NT2/D1 (cell line): ENCODE measurements around the gene FZD8.

Experiments used
- DNase-seq: peaks from one replicate; pipeline ENCODE4 v3.0.0-alpha.2; 2011; ENCODE audit warnings: low read depth, low spot score
- H3K27me3 ChIP-seq: 2 replicates; pipeline ENCODE4 v1.6.0; 2011; ENCODE audit warnings: mild to moderate bottlenecking; ENCODE audit not compliant: insufficient read length, insufficient read depth
- H3K36me3 ChIP-seq: 2 replicates; pipeline ENCODE4 v1.6.1; 2011; ENCODE audit warnings: mild to moderate bottlenecking, low read length, mixed read lengths; ENCODE audit not compliant: insufficient read depth, insufficient read length
- H3K4me1 ChIP-seq: 2 replicates; pipeline ENCODE4 v1.5.1; 2011; ENCODE audit not compliant: insufficient read depth, insufficient read length
- H3K4me3 ChIP-seq: 2 replicates; pipeline ENCODE4 v1.5.1; 2011; ENCODE audit warnings: low read depth; ENCODE audit not compliant: insufficient read length
- H3K9ac ChIP-seq: 2 replicates; pipeline ENCODE4 v1.6.0; 2011; ENCODE audit warnings: low read depth; ENCODE audit not compliant: insufficient read length
- H3K9me3 ChIP-seq: 2 replicates; pipeline ENCODE4 v1.5.1; 2011; ENCODE audit warnings: mild to moderate bottlenecking, low read length; ENCODE audit not compliant: insufficient read depth
- SUZ12 ChIP-seq: IDR thresholded peaks from 2 replicates; pipeline ENCODE4 v1.6.1; 2011; ENCODE audit not compliant: insufficient read length, insufficient read depth; ENCODE audit errors: extremely low read depth
- YY1 ChIP-seq: IDR thresholded peaks from 2 replicates; pipeline ENCODE4 v1.6.1; 2011; ENCODE audit not compliant: insufficient read length, insufficient read depth
- ZNF274 ChIP-seq: IDR thresholded peaks from 2 replicates; pipeline ENCODE4 v1.6.1; 2011; ENCODE audit warnings: mild to moderate bottlenecking, low read depth, low read length

The FZD8 gene

DNA sequence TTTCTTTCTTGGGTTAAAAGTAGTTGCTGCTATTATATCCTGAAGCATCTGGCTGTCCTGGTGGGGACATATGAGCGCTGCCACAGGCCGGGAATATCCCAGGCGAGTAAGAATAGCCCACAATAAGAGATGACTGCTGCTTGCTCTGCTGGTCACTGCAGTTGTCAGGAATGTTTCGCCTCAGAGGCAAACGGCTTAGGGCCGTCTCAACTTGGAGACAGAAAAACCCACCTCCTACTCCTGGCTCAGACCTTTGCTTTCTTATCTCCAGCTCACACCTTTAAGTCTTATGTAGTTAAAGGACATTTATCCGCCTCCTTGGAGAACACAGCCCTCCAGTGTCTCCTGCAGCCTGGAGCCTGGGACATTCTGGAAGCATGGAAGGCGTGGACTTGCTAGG is 36.9 kb downstream of the FZD8 start, which contains the start of gene GJD4:
Gene GJD4, plus strand, starts transcription at position 151 of the 400 bp plus-strand sequence. Its CDS starts 227 bp downstream, at position 378.
- no peak for TF ChIP-seq YY1
- H3K4me3 ChIP-seq, result no peak within 1 kb of the TSS
- no peaks in the 10 kb centered on the region for H3K36me3 ChIP-seq
- H3K4me1 ChIP-seq, result peaks cover 2% of the 10 kb centered on the region
- no peaks in the 10 kb centered on the region for H3K9me3 ChIP-seq
- no peak for DNase-seq
- no peaks in the 10 kb centered on the region for H3K27me3 ChIP-seq
- H3K9ac ChIP-seq, result no peak within 1 kb of the TSS

DNA sequence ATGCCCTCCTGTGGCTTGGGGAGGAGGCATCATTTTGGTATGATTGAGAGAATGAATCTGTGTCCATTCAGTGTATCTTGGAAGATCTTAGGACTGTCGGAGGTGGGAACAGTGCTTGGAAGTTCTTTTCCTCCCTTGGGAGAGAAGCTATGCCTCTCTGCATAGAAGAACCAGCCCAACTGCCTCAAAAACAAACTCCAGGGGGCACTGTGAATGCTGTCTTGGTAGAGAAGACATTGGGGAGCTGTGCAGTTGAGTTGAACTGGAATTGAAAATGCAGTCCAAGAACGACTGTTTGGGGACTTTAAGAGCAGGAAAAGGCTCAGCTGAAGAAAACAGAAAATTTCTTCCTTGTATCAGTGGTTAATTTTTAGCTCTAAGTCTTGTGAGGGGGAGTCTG is 41.9 kb downstream of the FZD8 start:
- no peaks in the 10 kb centered on the region for H3K36me3 ChIP-seq
- no peak overlapping the region for H3K9ac ChIP-seq
- no peak for DNase-seq
- H3K4me1 ChIP-seq, result no peaks in the 10 kb centered on the region
- no peaks in the 10 kb centered on the region for H3K27me3 ChIP-seq
- TF ChIP-seq SUZ12, result no peak
- TF ChIP-seq YY1, result no peak
- TF ChIP-seq ZNF274, result no peak
- H3K9me3 ChIP-seq, result no peaks in the 10 kb centered on the region
- H3K4me3 ChIP-seq, result no peak overlapping the region

DNA sequence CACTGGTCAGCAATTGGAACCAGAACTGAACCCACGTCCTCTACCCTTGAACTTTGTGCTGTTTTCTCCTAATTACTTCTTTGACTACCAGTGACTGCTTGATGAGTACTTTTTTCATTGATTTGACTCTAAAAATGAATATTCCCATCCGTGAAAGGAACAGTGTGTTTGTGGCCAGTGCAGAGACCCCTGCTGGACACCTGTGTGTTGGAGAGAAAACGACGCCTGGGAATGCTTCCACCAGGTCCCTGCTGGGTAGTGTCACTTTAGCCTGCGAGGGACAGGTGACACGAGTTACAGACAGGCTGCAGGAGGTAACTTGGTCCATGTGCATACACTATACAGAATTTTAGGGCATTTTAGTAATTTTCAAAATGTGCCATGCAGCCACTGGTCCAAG is 43.7 kb downstream of the FZD8 start:
- Histone ChIP-seq H3K4me3 (no peak overlapping the region), H3K4me1 (peaks cover 8% of the 10 kb centered on the region), H3K27me3 (no peaks in the 10 kb centered on the region), H3K9me3 (no peaks in the 10 kb centered on the region), H3K9ac (no peak overlapping the region), H3K36me3 (no peaks in the 10 kb centered on the region)
- TF ChIP-seq YY1, result no peak
- TF ChIP-seq SUZ12, result no peak
- TF ChIP-seq ZNF274, result no peak
- DNase-seq, result no peak

DNA sequence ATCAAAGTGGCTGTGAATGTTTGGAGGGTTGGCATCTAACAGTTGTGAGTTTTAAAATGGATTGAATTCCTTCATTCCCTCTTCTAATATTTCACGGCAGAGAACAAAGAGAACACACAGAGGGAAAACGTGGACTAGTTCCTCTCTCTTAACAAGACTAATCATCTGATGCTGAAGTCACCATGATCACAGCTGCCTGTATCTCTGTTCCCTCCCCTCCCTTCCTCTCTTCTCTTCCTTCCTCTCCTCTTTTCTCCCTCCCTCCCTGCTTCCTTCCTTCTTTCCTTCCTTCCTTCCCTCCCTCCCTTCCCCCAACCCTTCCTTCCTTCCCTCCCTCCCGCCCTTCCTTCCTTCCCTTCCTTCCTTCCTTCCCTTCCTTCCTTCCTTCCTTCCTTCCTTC is 47.0 kb downstream of the FZD8 start:
- H3K36me3 ChIP-seq, result no peaks in the 10 kb centered on the region
- H3K27me3 ChIP-seq, result no peaks in the 10 kb centered on the region
- no peak overlapping the region for H3K4me3 ChIP-seq
- peaks cover 6% of the 10 kb centered on the region; the same call in 1 of the 2 replicates for H3K9me3 ChIP-seq
- TF ChIP-seq YY1 (no peak), SUZ12 (no peak), ZNF274 (no peak)
- H3K9ac ChIP-seq, result no peak overlapping the region
- no peak for DNase-seq
- peaks cover 8% of the 10 kb centered on the region for H3K4me1 ChIP-seq

DNA sequence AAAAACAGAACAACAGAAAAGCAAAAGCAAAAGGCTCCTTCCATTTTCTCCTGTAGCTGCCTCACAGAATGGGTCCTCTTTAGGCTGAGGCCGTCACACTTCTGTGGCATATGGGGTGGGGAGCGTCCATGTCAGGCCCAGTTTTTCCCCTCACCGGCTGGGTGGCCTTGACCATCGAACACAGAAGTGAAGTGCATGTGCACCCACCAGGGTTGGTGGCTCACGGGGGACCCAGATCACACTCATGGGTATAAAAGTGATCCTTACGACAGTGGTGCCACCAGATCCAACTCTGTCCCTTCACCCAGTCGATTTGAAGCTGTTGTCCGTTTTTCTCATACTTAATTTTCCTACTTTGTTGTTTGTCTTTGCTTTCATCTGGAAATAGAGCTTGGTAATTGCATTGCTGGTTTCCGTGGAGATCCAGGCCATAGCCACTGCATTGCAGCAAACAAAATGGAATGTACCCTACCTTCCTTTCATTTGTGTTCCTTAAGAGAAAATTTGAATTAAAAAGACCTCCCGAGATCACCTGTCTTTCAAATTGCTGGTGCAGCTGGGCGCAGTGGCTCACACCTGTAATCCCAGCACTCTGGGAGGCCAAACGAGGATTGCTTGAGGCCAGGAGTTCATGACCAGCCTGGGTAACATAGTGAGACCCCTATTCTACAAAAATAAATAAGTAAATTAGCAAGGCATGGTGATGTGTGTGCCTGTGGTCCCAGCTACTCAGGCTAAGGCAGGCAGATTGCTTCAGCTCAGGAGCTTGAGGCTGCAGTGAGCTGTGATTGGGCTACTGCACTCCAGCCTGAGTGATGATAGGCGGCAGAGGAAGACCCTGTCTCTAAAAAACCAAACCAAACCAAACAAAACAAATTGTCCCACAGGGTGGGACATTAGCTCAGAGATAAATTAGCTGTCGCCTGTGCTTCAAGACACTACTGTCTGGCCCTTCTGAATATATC is 47.7 kb downstream of the FZD8 start:
- no peaks in the 10 kb centered on the region for H3K36me3 ChIP-seq
- H3K27me3 ChIP-seq, result no peaks in the 10 kb centered on the region
- DNase-seq, result no peak
- no peak overlapping the region for H3K4me3 ChIP-seq
- TF ChIP-seq SUZ12 (no peak), YY1 (no peak), ZNF274 (no peak)
- H3K4me1 ChIP-seq, result peaks cover 8% of the 10 kb centered on the region
- H3K9me3 ChIP-seq, result peaks cover 6% of the 10 kb centered on the region; the same call in 1 of the 2 replicates
- no peak overlapping the region for H3K9ac ChIP-seq

DNA sequence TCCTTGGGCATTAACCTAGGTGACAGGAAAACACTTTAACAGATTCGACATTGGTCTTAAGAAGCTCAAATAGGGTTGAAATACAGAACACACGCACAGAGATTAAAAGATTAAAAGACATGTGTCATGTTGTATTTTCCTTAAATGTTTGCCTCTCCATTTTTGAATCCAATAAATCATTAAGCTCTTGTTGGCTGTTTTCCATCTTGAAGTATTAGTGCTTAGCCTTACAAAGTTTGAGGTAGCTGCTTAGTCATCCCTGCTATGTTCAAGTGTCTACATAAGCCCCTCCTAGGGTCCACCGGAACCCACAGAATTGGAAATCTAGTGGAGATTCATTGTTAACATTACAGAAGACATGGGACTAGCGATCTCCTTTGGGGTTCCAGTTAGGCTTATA is 49.7 kb downstream of the FZD8 start:
- no peak for DNase-seq
- TF ChIP-seq SUZ12, result no peak
- no peak for TF ChIP-seq ZNF274
- no peak for TF ChIP-seq YY1
- no peak overlapping the region for H3K4me3 ChIP-seq
- H3K27me3 ChIP-seq, result no peaks in the 10 kb centered on the region
- no peaks in the 10 kb centered on the region for H3K36me3 ChIP-seq
- no peak overlapping the region for H3K9ac ChIP-seq
- H3K9me3 ChIP-seq, result peaks cover 6% of the 10 kb centered on the region; the same call in 1 of the 2 replicates
- H3K4me1 ChIP-seq, result peaks cover 8% of the 10 kb centered on the region

DNA sequence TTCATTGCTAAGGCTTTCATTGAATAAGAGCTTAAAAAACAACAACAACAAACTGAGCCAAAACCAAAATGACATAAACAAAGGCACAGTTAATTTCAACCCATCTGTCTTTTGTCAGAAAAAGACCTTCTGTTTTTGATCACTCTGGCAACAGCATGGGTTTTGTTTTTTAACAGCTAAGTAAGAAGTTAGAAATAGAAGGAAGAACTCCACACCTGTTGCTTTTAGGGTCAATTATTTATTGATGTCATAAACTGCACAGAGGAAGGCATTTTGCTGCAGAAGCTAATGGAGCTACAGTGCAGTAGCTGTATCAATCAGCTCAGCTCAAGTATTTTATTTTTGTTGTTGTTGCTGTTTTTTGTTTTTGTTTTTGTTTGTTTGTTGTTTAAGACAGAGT is 53.3 kb downstream of the FZD8 start:
- TF ChIP-seq YY1, result no peak
- no peak for TF ChIP-seq ZNF274
- no peak for TF ChIP-seq SUZ12
- Histone ChIP-seq H3K9ac (no peak overlapping the region), H3K9me3 (peaks cover 6% of the 10 kb centered on the region; the same call in 1 of the 2 replicates), H3K4me1 (peaks cover 3% of the 10 kb centered on the region), H3K27me3 (no peaks in the 10 kb centered on the region), H3K4me3 (no peak overlapping the region), H3K36me3 (no peaks in the 10 kb centered on the region)
- no peak for DNase-seq
